ENCODE measurements around the gene RNF32.

RNF32 gene

DNA sequence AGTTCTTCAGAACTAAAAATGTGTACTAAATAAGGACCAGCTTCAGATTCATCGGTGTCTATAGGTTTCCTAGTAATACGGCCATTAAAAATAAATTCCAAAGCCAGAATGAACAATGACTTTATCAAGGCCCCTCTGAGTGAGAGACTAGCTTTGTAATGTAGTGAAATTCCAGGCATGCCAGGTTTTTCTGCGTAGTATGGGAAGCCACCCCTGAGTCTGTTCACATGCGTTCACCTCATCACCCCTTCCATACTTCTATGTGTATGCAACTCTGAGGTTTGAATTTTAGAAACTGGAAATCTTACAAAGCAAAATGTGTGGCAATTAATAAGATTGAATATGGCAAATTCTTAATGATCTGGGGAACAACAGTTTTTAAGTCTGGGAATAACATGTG lies 24.5 kb downstream of the RNF32 start:
- Histone ChIP-seq H3K36me3 (ENCODE audit: insufficient read depth) (no peaks in the 10 kb centered on the region), H3K27me3 (ENCODE audit: insufficient read depth, low read depth) (no peaks in the 10 kb centered on the region), H3K4me1 (ENCODE audit: low read depth, poor library complexity, severe bottlenecking) (no peaks in the 10 kb centered on the region), H3K79me2 (ENCODE audit: insufficient read depth, low read depth) (no peaks in the 10 kb centered on the region), H3K9ac (no peak overlapping the region), H2AFZ (ENCODE audit: low read depth) (no peak overlapping the region), H3K4me2 (no peak overlapping the region), H3K4me3 (IDR thresholded peaks at IDR 0.05; ENCODE audit: insufficient read depth, low read depth, low read length) (no peak overlapping the region), H4K20me1 (ENCODE audit: insufficient read depth) (no peaks in the 10 kb centered on the region), H3K27ac (no peak overlapping the region)
- TF ChIP-seq, protein P1, sequence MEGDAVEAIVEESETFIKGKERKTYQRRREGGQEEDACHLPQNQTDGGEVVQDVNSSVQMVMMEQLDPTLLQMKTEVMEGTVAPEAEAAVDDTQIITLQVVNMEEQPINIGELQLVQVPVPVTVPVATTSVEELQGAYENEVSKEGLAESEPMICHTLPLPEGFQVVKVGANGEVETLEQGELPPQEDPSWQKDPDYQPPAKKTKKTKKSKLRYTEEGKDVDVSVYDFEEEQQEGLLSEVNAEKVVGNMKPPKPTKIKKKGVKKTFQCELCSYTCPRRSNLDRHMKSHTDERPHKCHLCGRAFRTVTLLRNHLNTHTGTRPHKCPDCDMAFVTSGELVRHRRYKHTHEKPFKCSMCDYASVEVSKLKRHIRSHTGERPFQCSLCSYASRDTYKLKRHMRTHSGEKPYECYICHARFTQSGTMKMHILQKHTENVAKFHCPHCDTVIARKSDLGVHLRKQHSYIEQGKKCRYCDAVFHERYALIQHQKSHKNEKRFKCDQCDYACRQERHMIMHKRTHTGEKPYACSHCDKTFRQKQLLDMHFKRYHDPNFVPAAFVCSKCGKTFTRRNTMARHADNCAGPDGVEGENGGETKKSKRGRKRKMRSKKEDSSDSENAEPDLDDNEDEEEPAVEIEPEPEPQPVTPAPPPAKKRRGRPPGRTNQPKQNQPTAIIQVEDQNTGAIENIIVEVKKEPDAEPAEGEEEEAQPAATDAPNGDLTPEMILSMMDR (conservative IDR thresholded peaks at IDR 0.05; ENCODE audit: low read depth, low read length), result no peak

DNA sequence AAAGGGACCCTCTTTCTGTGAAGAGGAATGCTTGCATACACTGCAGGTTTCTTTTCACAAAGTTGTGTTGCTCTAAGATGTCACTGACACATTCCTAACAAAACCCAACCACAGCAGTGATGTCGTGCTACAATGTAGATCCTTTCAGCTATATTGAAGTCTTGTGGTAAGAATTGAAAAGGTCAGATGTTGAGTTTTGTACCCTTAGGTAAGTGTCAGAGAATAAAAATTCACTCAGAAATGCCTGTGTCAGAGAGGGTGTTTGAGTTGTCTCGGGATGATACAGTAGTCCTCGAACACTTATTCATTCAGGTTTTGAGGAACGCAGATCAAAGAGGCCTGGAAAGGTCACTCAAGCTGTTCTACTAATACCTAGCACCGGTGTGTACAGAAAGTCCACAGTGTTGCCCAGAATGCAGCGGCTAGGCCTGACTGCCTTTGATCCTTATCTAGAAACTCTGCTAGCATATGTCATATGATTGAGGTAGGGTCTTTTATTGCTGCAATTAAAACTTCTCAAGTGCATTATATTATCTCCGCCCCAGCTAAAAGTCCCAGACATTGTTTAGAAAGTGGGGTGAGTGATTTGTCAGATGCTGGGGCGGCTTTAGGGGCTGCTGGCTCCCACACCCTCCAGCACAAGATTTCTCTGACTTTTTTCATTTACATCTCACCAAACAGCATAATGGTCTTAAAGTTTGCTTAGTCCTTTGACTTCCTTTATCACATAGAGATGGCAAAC lies 26.0 kb downstream of the RNF32 start:
- H3K4me3 ChIP-seq (IDR thresholded peaks at IDR 0.05; ENCODE audit: insufficient read depth, low read depth, low read length), result no peak overlapping the region
- H3K27ac ChIP-seq, result no peak overlapping the region
- no peaks in the 10 kb centered on the region for H3K4me1 ChIP-seq (ENCODE audit: low read depth, poor library complexity, severe bottlenecking)
- no peaks in the 10 kb centered on the region for H3K36me3 ChIP-seq (ENCODE audit: insufficient read depth)
- H3K27me3 ChIP-seq (ENCODE audit: insufficient read depth, low read depth), result no peaks in the 10 kb centered on the region
- no peaks in the 10 kb centered on the region for H4K20me1 ChIP-seq (ENCODE audit: insufficient read depth)
- TF ChIP-seq, protein P1 (conservative IDR thresholded peaks at IDR 0.05; ENCODE audit: low read depth, low read length), result no peak
- H3K79me2 ChIP-seq (ENCODE audit: insufficient read depth, low read depth), result no peaks in the 10 kb centered on the region
- H3K4me2 ChIP-seq, result no peak overlapping the region
- no peak overlapping the region for H3K9ac ChIP-seq
- no peak overlapping the region for H2AFZ ChIP-seq (ENCODE audit: low read depth)

DNA sequence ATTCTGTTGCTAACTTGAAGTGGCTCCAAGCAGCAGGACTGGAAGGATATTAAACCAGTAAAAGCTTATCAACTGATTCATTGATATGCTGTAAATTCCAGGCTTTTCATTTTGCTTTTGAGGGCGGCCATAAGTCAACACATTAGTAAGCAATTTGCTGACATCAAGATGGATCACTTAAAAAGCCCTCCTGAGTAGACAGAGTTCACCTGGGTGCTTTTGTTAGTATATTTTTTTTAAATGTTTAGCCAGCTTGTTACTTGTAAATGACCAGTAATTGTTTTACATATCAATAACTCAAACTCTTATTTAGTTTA lies 26.5 kb downstream of the RNF32 start:
- no peaks in the 10 kb centered on the region for H4K20me1 ChIP-seq (ENCODE audit: insufficient read depth)
- TF ChIP-seq, protein P1 (conservative IDR thresholded peaks at IDR 0.05; ENCODE audit: low read depth, low read length), result no peak
- H3K4me1 ChIP-seq (ENCODE audit: low read depth, poor library complexity, severe bottlenecking), result no peaks in the 10 kb centered on the region
- H3K4me2 ChIP-seq, result no peak overlapping the region
- H3K36me3 ChIP-seq (ENCODE audit: insufficient read depth), result no peaks in the 10 kb centered on the region
- H3K4me3 ChIP-seq (IDR thresholded peaks at IDR 0.05; ENCODE audit: insufficient read depth, low read depth, low read length), result no peak overlapping the region
- no peaks in the 10 kb centered on the region for H3K27me3 ChIP-seq (ENCODE audit: insufficient read depth, low read depth)
- H3K79me2 ChIP-seq (ENCODE audit: insufficient read depth, low read depth), result no peaks in the 10 kb centered on the region
- H2AFZ ChIP-seq (ENCODE audit: low read depth), result no peak overlapping the region
- no peak overlapping the region for H3K9ac ChIP-seq
- H3K27ac ChIP-seq, result no peak overlapping the region

DNA sequence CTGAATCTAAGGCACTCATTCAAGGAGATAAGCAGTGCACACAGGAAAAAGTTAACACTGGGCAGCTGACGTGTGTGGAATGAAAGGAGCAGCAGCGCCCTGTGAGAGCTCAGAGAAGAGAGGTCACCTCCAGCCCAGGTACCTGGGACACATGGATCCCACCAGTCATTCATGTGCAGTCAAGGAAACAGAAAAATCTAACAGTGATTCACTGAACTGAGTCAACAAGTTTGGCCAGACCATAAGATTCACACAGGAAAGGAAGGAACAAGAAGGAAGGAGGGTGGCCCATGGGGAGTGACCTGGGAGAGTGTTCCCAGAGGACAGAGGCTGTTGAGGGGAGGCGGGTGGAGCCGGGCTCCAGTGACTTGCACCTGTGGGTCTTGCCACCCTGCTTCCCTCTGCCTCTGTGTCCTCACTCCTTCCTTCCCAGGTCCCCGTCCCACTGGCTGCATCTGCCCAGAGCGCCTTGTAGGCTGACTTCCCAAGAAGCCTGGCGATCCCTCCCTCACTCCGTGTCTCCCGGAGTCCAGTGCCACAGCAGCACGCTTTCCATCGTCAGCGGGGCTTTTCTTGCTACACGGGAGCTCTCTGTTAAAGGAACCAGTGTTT lies 27.7 kb downstream of the RNF32 start:
- Histone ChIP-seq H2AFZ (ENCODE audit: low read depth) (no peak overlapping the region), H3K27me3 (ENCODE audit: insufficient read depth, low read depth) (no peaks in the 10 kb centered on the region), H4K20me1 (ENCODE audit: insufficient read depth) (no peaks in the 10 kb centered on the region), H3K36me3 (ENCODE audit: insufficient read depth) (peaks cover 5% of the 10 kb centered on the region; the same call in 1 of the 2 replicates), H3K4me1 (ENCODE audit: low read depth, poor library complexity, severe bottlenecking) (no peaks in the 10 kb centered on the region), H3K4me2 (no peak overlapping the region), H3K4me3 (IDR thresholded peaks at IDR 0.05; ENCODE audit: insufficient read depth, low read depth, low read length) (no peak overlapping the region), H3K9ac (no peak overlapping the region), H3K79me2 (ENCODE audit: insufficient read depth, low read depth) (no peaks in the 10 kb centered on the region), H3K27ac (no peak overlapping the region)
- TF ChIP-seq, protein P1 (conservative IDR thresholded peaks at IDR 0.05; ENCODE audit: low read depth, low read length), result no peak

Data from KMS-11 (cell line).